B cell (primary cell): ENCODE data around the gene CFAP53. TPM values are rescaled to one million over a fixed set of nuclear protein-coding genes. Genes with fewer than 3 reads are reported as not detected.

Source experiments
- ATAC-seq: fragments of 200-7000 bp; cut with Tn5 transposase; one replicate; pipeline ENCODE4 v1.10.0; 2021; ENCODE audit warnings: low read depth, mild to moderate bottlenecking, moderate number of reproducible peaks, moderate library complexity
- CTCF ChIA-PET: fragments of 350-600 bp; sonication (Branson Sonifier 250); formaldehyde crosslinking; loops from one replicate; lab custom pipeline; 2021; ENCODE audit warnings: antibody characterized with exemption, inconsistent platforms; lab: Charles Lee
- POLR2A ChIA-PET: fragments of 350-600 bp; sonication (Branson Sonifier 250); formaldehyde crosslinking; loops from one replicate; lab custom pipeline; 2021; ENCODE audit warnings: antibody characterized with exemption; lab: Charles Lee
- DNase-seq: peaks from one replicate; pipeline ENCODE4 v3.0.0; 2013
- H2AFZ ChIP-seq: 2 replicates; pipeline ENCODE4 v1.6.1; 2012; ENCODE audit warnings: mild to moderate bottlenecking, low read depth, low read length; ENCODE audit not compliant: insufficient read depth, poor library complexity, severe bottlenecking
- H3K27ac ChIP-seq, 2 donors: 1 replicate in 1 of 2; 2 replicates in 1 of 2; pipeline ENCODE4 v1.5.1; 2012 to 2013; ENCODE audit warnings: low read length in 2 of 2, mild to moderate bottlenecking in 2 of 2, moderate library complexity in 1 of 2
- H3K27me3 ChIP-seq, 4 experiments: fragments of 200-600 bp in 1 of 4; sonication (generic) in 1 of 4; replicated peaks in 1 of 4; 1 replicate in 2 of 4; 2 replicates in 2 of 4; pipeline versions ENCODE4 v1.6.1 to v1.7.0; 2013 to 2016; ENCODE audit warnings: low read length in 3 of 4, mild to moderate bottlenecking in 2 of 4, mixed read lengths in 1 of 4, moderate library complexity in 1 of 4; ENCODE audit not compliant: insufficient read depth in 4 of 4, control insufficient read depth in 3 of 4; ENCODE audit errors: control extremely low read depth in 1 of 4
- H3K36me3 ChIP-seq, 2 experiments: replicated peaks in 1 of 2; 1 replicate in 1 of 2; 2 replicates in 1 of 2; pipeline versions ENCODE4 v1.6.1 to v1.7.1; 2013; ENCODE audit warnings: low read length in 1 of 2; ENCODE audit not compliant: insufficient read depth in 2 of 2, control insufficient read depth in 1 of 2; ENCODE audit errors: control extremely low read depth in 1 of 2, extremely low read depth in 1 of 2
- H3K4me1 ChIP-seq, 2 donors: fragments of 200-600 bp in 1 of 2; sonication (generic) in 1 of 2; 1 replicate in 1 of 2; 2 replicates in 1 of 2; pipeline versions ENCODE4 v1.5.1 to v1.6.1; 2013 to 2017; ENCODE audit warnings: low read length in 2 of 2; ENCODE audit not compliant: control insufficient read depth in 2 of 2, insufficient read depth in 2 of 2
- H3K4me2 ChIP-seq: replicated peaks from 2 replicates; pipeline ENCODE3; 2012; ENCODE audit warnings: mild to moderate bottlenecking, low read depth, low read length; ENCODE audit not compliant: poor library complexity, severe bottlenecking
- H3K4me3 ChIP-seq, 5 experiments: fragments of 200-600 bp in 1 of 5; sonication (generic) in 1 of 5; 1 replicate in 3 of 5; 2 replicates in 2 of 5; pipeline versions ENCODE4 v1.5.1 to v1.7.0; 2011 to 2016; ENCODE audit warnings: low read length in 4 of 5, mild to moderate bottlenecking in 4 of 5, low read depth in 2 of 5, control low read depth in 1 of 5, moderate library complexity in 1 of 5; ENCODE audit not compliant: insufficient read depth in 1 of 5; ENCODE audit errors: control extremely low read depth in 1 of 5, extremely low read depth in 1 of 5
- H3K79me2 ChIP-seq: fragments of 200-600 bp; sonication (generic); one replicate; pipeline ENCODE4 v1.6.0; 2016; ENCODE audit warnings: low read length; ENCODE audit not compliant: control insufficient read depth, insufficient read depth
- H3K9ac ChIP-seq: fragments of 200-600 bp; sonication (generic); 2 replicates; pipeline ENCODE4 v1.6.1; 2017; ENCODE audit warnings: mild to moderate bottlenecking, low read length, moderate library complexity
- H3K9me3 ChIP-seq, 3 donors: one replicate each; pipeline versions ENCODE4 v1.6.1 to v1.7.1; 2013; ENCODE audit warnings: low read length in 2 of 3; ENCODE audit not compliant: control insufficient read depth in 2 of 3, insufficient read depth in 1 of 3; ENCODE audit errors: control extremely low read depth in 1 of 3
- H4K20me1 ChIP-seq: 2 replicates; pipeline ENCODE4 v1.6.0; 2012; ENCODE audit warnings: mild to moderate bottlenecking, low read length; ENCODE audit not compliant: insufficient read depth, control insufficient read depth, poor library complexity, severe bottlenecking
- H3K27ac Mint-ChIP-seq: one replicate; pipeline ENCODE4 v1.8.0; 2021; ENCODE audit warnings: mixed read lengths
- H3K27me3 Mint-ChIP-seq: one replicate; pipeline ENCODE4 v1.8.0; 2021; ENCODE audit warnings: mixed read lengths
- H3K4me1 Mint-ChIP-seq: one replicate; pipeline ENCODE4 v1.8.0; 2021; ENCODE audit warnings: mixed read lengths
- H3K4me3 Mint-ChIP-seq: one replicate; pipeline ENCODE4 v1.8.0; 2021; ENCODE audit warnings: mixed read lengths
- H3K9me3 Mint-ChIP-seq: one replicate; pipeline ENCODE4 v1.8.0; 2022; ENCODE audit warnings: mixed read lengths; ENCODE audit not compliant: insufficient read depth
- CTCF ChIP-seq: fragments of 200-600 bp; IDR thresholded peaks from one replicate; pipeline ENCODE4 v1.8.0; 2022; ENCODE audit warnings: antibody characterized with exemption, mild to moderate bottlenecking
- EZH2 ChIP-seq: IDR thresholded peaks from 2 replicates; pipeline ENCODE4 v1.6.1; 2012; ENCODE audit warnings: borderline replicate concordance, low read depth, mild to moderate bottlenecking, moderate library complexity, low read length; ENCODE audit not compliant: insufficient read depth, poor library complexity, severe bottlenecking
- WGBS: methylation state at CpG from one replicate; pipeline ENCODE4 v1.1.5; 2013; ENCODE audit warnings: missing lambda C conversion rate; ENCODE audit not compliant: insufficient coverage; 5-methylcytosine and 5-hydroxymethylcytosine counted together
- intact Hi-C: fragments of 100-400 bp; cut with micrococcal nuclease; formaldehyde crosslinking; loops from one replicate; pipeline ENCODE4 v1.10.0; 2022
- polyA plus RNA-seq: library from polyadenylated mRNA; depleted of rRNA; stranded (reverse); fragments of >200 nt; gene quantifications from 2 replicates; pipeline ENCODE4 v1.2.3, GENCODE V29; 2012
- total RNA-seq, 2 donors: library from RNA; stranded (reverse); fragments of 120-200 nt in 1 of 2; gene quantifications; 1 replicate in 1 of 2; 2 replicates in 1 of 2; pipeline versions ENCODE4 v1.2.3 to v1.2.4, GENCODE V29; 2013 to 2022

CFAP53 gene
- total and polyA plus RNA-seq, 2 donors (not counting 1 experiment from before 2014, with no cell fraction given), result 0.04 to 0.79 TPM

GRCh38 chr18:50272568-50272967 is 6.3 kb upstream of the CFAP53 start:
- ChIA-PET CTCF (no interaction called here), POLR2A (interaction anchor here (0.7 kb wide), 1 partner anchor 9 kb away, joined by 3 read pairs; the partner anchor contains the start of gene MBD1)
- peaks cover 17% of the 10 kb centered on the region for H3K79me2 ChIP-seq
- no peak overlapping the region for H2AFZ ChIP-seq
- H3K9me3 ChIP-seq, result no peaks in the 10 kb centered on the region
- intact Hi-C loops, result no loop called here
- Mint-ChIP-seq H3K4me1 (peaks cover 7% of the 10 kb centered on the region), H3K27ac (no peak overlapping the region), H3K9me3 (no peaks in the 10 kb centered on the region), H3K27me3 (no peaks in the 10 kb centered on the region), H3K4me3 (no peak overlapping the region)
- no peak for DNase-seq
- no peak for TF ChIP-seq CTCF
- TF ChIP-seq EZH2, result no peak
- peaks cover 2 to 84% of the 10 kb centered on the region in 2 experiments for H3K36me3 ChIP-seq
- no peak overlapping the region for H3K9ac ChIP-seq
- 84% methylated on average over 5 of the region's 5 CpGs for WGBS
- no peak overlapping the region for H3K4me3 ChIP-seq
- no peak for ATAC-seq
- H4K20me1 ChIP-seq, result peaks cover 21% of the 10 kb centered on the region
- H3K4me2 ChIP-seq, result no peak overlapping the region
- no peak overlapping the region for H3K27ac ChIP-seq
- peaks cover 0 to 10% of the 10 kb centered on the region in 2 donors for H3K4me1 ChIP-seq
- no peaks in the 10 kb centered on the region for H3K27me3 ChIP-seq

- peak overlapping the region; percentile 67 to 77 for H3K27ac ChIP-seq
- H3K9ac ChIP-seq, result peak overlapping the region; percentile 71
- 7% methylated on average over 55 of the region's 56 CpGs for WGBS
- H3K9me3 ChIP-seq, result no peaks in the 10 kb centered on the region
- H3K4me3 ChIP-seq, result peak overlapping the region; percentile 58 to 78 (median 71)
- peaks cover 23% of the 10 kb centered on the region for H3K4me1 Mint-ChIP-seq
- POLR2A ChIA-PET, result interaction anchor here (1.1 kb wide), 2 partner anchors 13 to 91 kb away, joined by 6 to 10 read pairs; partner anchors contain the start of gene MBD1
- H2AFZ ChIP-seq, result peak overlapping the region; percentile 75
- peaks cover 0 to 44% of the 10 kb centered on the region in 2 experiments for H3K36me3 ChIP-seq
- H4K20me1 ChIP-seq, result no peaks in the 10 kb centered on the region
- H3K9me3 Mint-ChIP-seq, result no peaks in the 10 kb centered on the region
- no peaks in the 10 kb centered on the region for H3K27me3 Mint-ChIP-seq
- CTCF ChIA-PET, result interaction anchor here (0.5 to 7.3 kb wide), 15 partner anchors 11 to 813 kb away, joined by 3 to 75 read pairs (median 5); partner anchors contain the start of genes MBD1, MYO5B and SKA1
- H3K27me3 ChIP-seq, result no peaks in the 10 kb centered on the region
- TF ChIP-seq CTCF, result peak; percentile 87
- TF ChIP-seq EZH2, result no peak
- H3K4me3 Mint-ChIP-seq, result peak overlapping the region; percentile 93
- no peaks in the 10 kb centered on the region for H3K79me2 ChIP-seq
- intact Hi-C loops, result loop anchor here (1.0 to 5.0 kb wide), 8 partner anchors 50 to 1593 kb away; partner anchors contain the start of genes ACAA2, MEX3C and MYO5B
- peaks cover 15 to 28% of the 10 kb centered on the region in 2 donors for H3K4me1 ChIP-seq
- ATAC-seq (peak; percentile 78), DNase-seq (peak; percentile 89)
- H3K27ac Mint-ChIP-seq, result peak overlapping the region; percentile 90
- peak overlapping the region; percentile 78 for H3K4me2 ChIP-seq
Measured at GRCh38 chr18:50268022-50268747, 1.9 kb upstream of the CFAP53 start.
